Activated T-helper 9 cell treated with anti-CD3 and anti-CD28 coated beads, Interleukin-2, amount 50 U/mL, for 16 hours (primary cell): Measurements from ENCODE around the gene AGFG2.
A peak's percentile ranks its signal among the peaks of the same experiment; 100 is the strongest.

ENCODE experiments used
- DNase-seq: peaks from one replicate; pipeline ENCODE4 v3.0.0-alpha.2; 2020; ENCODE audit warnings: low read depth

AGFG2 gene

GRCh38 chr7:100572281-100572948 lies 33.4 kb downstream of the AGFG2 start:
- DNase-seq, result no peak

- no peak for DNase-seq
Measured at GRCh38 chr7:100572949-100573675, 34.1 kb downstream of the AGFG2 start.

GRCh38 chr7:100573691-100574361 lies 34.8 kb downstream of the AGFG2 start, which contains the start of gene SAP25:
Gene SAP25, minus strand, starts transcription at chr7:100573900. Its CDS starts 158 bp downstream, at chr7:100573742.
- DNase-seq, result no peak

GRCh38 chr7:100574362-100575205 lies 35.6 kb downstream of the AGFG2 start:
- no peak for DNase-seq

- no peak for DNase-seq
Measured at GRCh38 chr7:100575206-100575631, 36.2 kb downstream of the AGFG2 start.

GRCh38 chr7:100575746-100576383 lies 36.9 kb downstream of the AGFG2 start:
- DNase-seq, result no peak

- no peak for DNase-seq
Measured at GRCh38 chr7:100576384-100576993, 37.5 kb downstream of the AGFG2 start.

- DNase-seq, result no peak
Measured at GRCh38 chr7:100577103-100577502, 38.1 kb downstream of the AGFG2 start.

- DNase-seq, result no peak
Measured at GRCh38 chr7:100577507-100577906, 38.5 kb downstream of the AGFG2 start.

GRCh38 chr7:100578246-100579183 lies 39.5 kb downstream of the AGFG2 start:
- DNase-seq, result no peak

- DNase-seq, result no peak
Measured at GRCh38 chr7:100580466-100581283, 41.7 kb downstream of the AGFG2 start.

- no peak for DNase-seq
Measured at GRCh38 chr7:100582041-100582579, 43.1 kb downstream of the AGFG2 start.

GRCh38 chr7:100582650-100583049 lies 43.6 kb downstream of the AGFG2 start:
- DNase-seq, result no peak

GRCh38 chr7:100583132-100584053 lies 44.4 kb downstream of the AGFG2 start:
- DNase-seq, result peak; percentile 43

GRCh38 chr7:100584054-100584682 lies 45.2 kb downstream of the AGFG2 start:
- DNase-seq, result no peak

- no peak for DNase-seq
Measured at GRCh38 chr7:100584683-100585510, 45.9 kb downstream of the AGFG2 start.
